ENCODE measurements around the gene IL18BP.

GRCh38 chr11:72030472-72031045 lies 31.9 kb downstream of the IL18BP start:
- no peak for TF ChIP-seq EZH2 (IDR thresholded peaks at IDR 0.05)
- TF ChIP-seq POLR2AphosphoS5 (IDR thresholded peaks at IDR 0.05; ENCODE audit: borderline replicate concordance, low read depth, low read length) = no peak

Data from SK-N-MC (cell line).